ENCODE results near the gene P3H2.

The P3H2 gene

GRCh38 chr3:189947068-189947467 lies 173.6 kb downstream of the P3H2 start:
- DNase-seq (ENCODE audit: low read depth in 2 of 2) = no peak

GRCh38 chr3:189945935-189946709 lies 174.6 kb downstream of the P3H2 start:
- no peak for DNase-seq (ENCODE audit: low read depth in 2 of 2)

- no peak for DNase-seq (ENCODE audit: low read depth in 2 of 2)
These were observed 176.2 kb downstream of the P3H2 start for GRCh38 chr3:189944285-189945145.

- DNase-seq (ENCODE audit: low read depth in 2 of 2) = no peak
These were observed 177.7 kb downstream of the P3H2 start for GRCh38 chr3:189942948-189943347.

GRCh38 chr3:189941679-189942078 lies 179.0 kb downstream of the P3H2 start:
- DNase-seq (ENCODE audit: low read depth in 2 of 2) = no peak

GRCh38 chr3:189941125-189941524 lies 179.6 kb downstream of the P3H2 start:
- DNase-seq (ENCODE audit: low read depth in 2 of 2) = no peak

- no peak for DNase-seq (ENCODE audit: low read depth in 2 of 2)
These were observed 183.2 kb downstream of the P3H2 start for GRCh38 chr3:189937302-189938127.

GRCh38 chr3:189936201-189936945 lies 184.3 kb downstream of the P3H2 start:
- no peak for DNase-seq (ENCODE audit: low read depth in 2 of 2)

- DNase-seq (ENCODE audit: low read depth in 2 of 2) = no peak
These were observed 192.5 kb downstream of the P3H2 start for GRCh38 chr3:189927975-189928895.

GRCh38 chr3:189921770-189922169 lies 198.9 kb downstream of the P3H2 start:
- DNase-seq (ENCODE audit: low read depth in 2 of 2) = no peak

GRCh38 chr3:189914799-189915198 lies 205.9 kb downstream of the P3H2 start:
- no peak for DNase-seq (ENCODE audit: low read depth in 2 of 2)

- no peak for DNase-seq (ENCODE audit: low read depth in 2 of 2)
These were observed 209.7 kb downstream of the P3H2 start for GRCh38 chr3:189911001-189911400.

GRCh38 chr3:189909573-189909972 lies 211.1 kb downstream of the P3H2 start:
- DNase-seq (ENCODE audit: low read depth in 2 of 2) = no peak

- no peak for DNase-seq (ENCODE audit: low read depth in 2 of 2)
These were observed 211.6 kb downstream of the P3H2 start for GRCh38 chr3:189909139-189909538.

- no peak for DNase-seq (ENCODE audit: low read depth in 2 of 2)
These were observed 212.1 kb downstream of the P3H2 start for GRCh38 chr3:189908646-189909045.

- no peak for DNase-seq (ENCODE audit: low read depth in 2 of 2)
These were observed 212.9 kb downstream of the P3H2 start for GRCh38 chr3:189907803-189908202.
